Common myeloid progenitor, CD34-positive (primary cell): Measurements from ENCODE around the gene BTBD9.

Experiments
- CTCF ChIA-PET: fragments of 350-600 bp; sonication (Branson Sonifier 250); formaldehyde crosslinking; loops from one replicate; lab custom pipeline; 2021; ENCODE audit warnings: antibody characterized with exemption; lab: Charles Lee
- POLR2A ChIA-PET: fragments of 350-600 bp; sonication (Branson Sonifier 250); formaldehyde crosslinking; loops from one replicate; lab custom pipeline; 2021; ENCODE audit warnings: antibody characterized with exemption; lab: Charles Lee
- DNase-seq, 3 donors: peaks; one replicate each; pipeline versions ENCODE4 v3.0.0 to v3.0.0-alpha.2; 2013
- H3K27ac ChIP-seq, 2 experiments: 1 replicate in 1 of 2; 2 replicates in 1 of 2; pipeline ENCODE4 v1.7.0; 2013; ENCODE audit warnings: inconsistent platforms in 2 of 2, low read length in 2 of 2, mild to moderate bottlenecking in 2 of 2, low read depth in 1 of 2, moderate library complexity in 1 of 2; ENCODE audit not compliant: severe bottlenecking in 2 of 2, insufficient read depth in 1 of 2, poor library complexity in 1 of 2
- H3K27me3 ChIP-seq, 5 experiments: replicated peaks in 2 of 5; 1 replicate in 3 of 5; 2 replicates in 2 of 5; pipeline versions ENCODE4 v1.6.1 to v1.7.0; 2013; ENCODE audit warnings: low read length in 4 of 5, mild to moderate bottlenecking in 2 of 5, moderate library complexity in 2 of 5, inconsistent platforms in 1 of 5; ENCODE audit not compliant: insufficient read depth in 5 of 5, control insufficient read depth in 4 of 5
- H3K36me3 ChIP-seq, 4 experiments: 1 replicate in 2 of 4; 2 replicates in 2 of 4; pipeline versions ENCODE4 v1.6.1 to v1.7.0; 2013; ENCODE audit warnings: low read length in 3 of 4, control low read depth in 1 of 4, mild to moderate bottlenecking in 1 of 4; ENCODE audit not compliant: control insufficient read depth in 4 of 4, insufficient read depth in 4 of 4
- H3K4me1 ChIP-seq, 4 experiments: 1 replicate in 3 of 4; 2 replicates in 1 of 4; pipeline versions ENCODE4 v1.6.1 to v1.7.1; 2013; ENCODE audit warnings: low read length in 3 of 4, mild to moderate bottlenecking in 3 of 4, control low read depth in 1 of 4, inconsistent platforms in 1 of 4, moderate library complexity in 1 of 4; ENCODE audit not compliant: control insufficient read depth in 4 of 4, insufficient read depth in 4 of 4; ENCODE audit errors: control extremely low read depth in 1 of 4
- H3K4me3 ChIP-seq, 7 experiments: 1 replicate in 4 of 7; 2 replicates in 3 of 7; pipeline versions ENCODE4 v1.5.1 to v1.7.0; 2013; ENCODE audit warnings: mild to moderate bottlenecking in 7 of 7, low read length in 6 of 7, moderate library complexity in 6 of 7, inconsistent platforms in 2 of 7, low read depth in 2 of 7, control low read depth in 1 of 7; ENCODE audit not compliant: insufficient read depth in 4 of 7, control insufficient read depth in 1 of 7; ENCODE audit errors: extremely low read depth in 1 of 7
- H3K9me3 ChIP-seq, 5 experiments: 1 replicate in 4 of 5; 2 replicates in 1 of 5; pipeline versions ENCODE4 v1.6.1 to v1.7.1; 2013; ENCODE audit warnings: low read length in 4 of 5, mild to moderate bottlenecking in 2 of 5, inconsistent platforms in 1 of 5, low read depth in 1 of 5, moderate library complexity in 1 of 5; ENCODE audit not compliant: control insufficient read depth in 4 of 5, insufficient read depth in 2 of 5; ENCODE audit errors: control extremely low read depth in 1 of 5
- WGBS: methylation state at CpG from one replicate; pipeline ENCODE4 v1.1.5; 2013; ENCODE audit not compliant: insufficient coverage; 5-methylcytosine and 5-hydroxymethylcytosine counted together

Gene BTBD9

GRCh38 chr6:38212579-38212978 is 427.1 kb downstream of the BTBD9 start:
- no peaks in the 10 kb centered on the region for H3K9me3 ChIP-seq
- no peak overlapping the region for H3K27ac ChIP-seq
- CTCF ChIA-PET = no interaction called here
- no peaks in the 10 kb centered on the region for H3K36me3 ChIP-seq
- DNase-seq = no peak
- WGBS = 90% methylated on average over 2 of the region's 5 CpGs
- peaks cover 0 to 9% (median 7%) of the 10 kb centered on the region in 4 experiments for H3K4me1 ChIP-seq
- H3K27me3 ChIP-seq = no peaks in the 10 kb centered on the region
- no peak overlapping the region for H3K4me3 ChIP-seq
- POLR2A ChIA-PET = no interaction called here

GRCh38 chr6:38212116-38212515 is 427.6 kb downstream of the BTBD9 start:
- DNase-seq = no peak
- Histone ChIP-seq H3K9me3 (no peaks in the 10 kb centered on the region), H3K36me3 (no peaks in the 10 kb centered on the region), H3K4me1 (peaks cover 0 to 9% (median 7%) of the 10 kb centered on the region in 4 experiments), H3K27me3 (no peaks in the 10 kb centered on the region), H3K4me3 (no peak overlapping the region), H3K27ac (no peak overlapping the region)
- CTCF ChIA-PET = no interaction called here
- 83% methylated on average over 1 of the region's 3 CpGs for WGBS
- POLR2A ChIA-PET = no interaction called here

GRCh38 chr6:38209371-38210260 is 430.1 kb downstream of the BTBD9 start:
- DNase-seq = peak in 2 of 3 donors; percentile 43 to 58
- no peak overlapping the region for H3K4me3 ChIP-seq
- POLR2A ChIA-PET = interaction anchor here (1.6 kb wide), 1 partner anchor 9 kb away, joined by 4 read pairs; no protein-coding TSS in a partner anchor
- H3K9me3 ChIP-seq = no peaks in the 10 kb centered on the region
- no peaks in the 10 kb centered on the region for H3K27me3 ChIP-seq
- 73% methylated on average over 16 of the region's 18 CpGs for WGBS
- no peak overlapping the region for H3K27ac ChIP-seq
- H3K36me3 ChIP-seq = no peaks in the 10 kb centered on the region
- CTCF ChIA-PET = interaction anchor here (1.4 kb wide), 1 partner anchor 15 kb away, joined by 3 read pairs; no protein-coding TSS in a partner anchor
- H3K4me1 ChIP-seq = peaks cover 0 to 9% (median 7%) of the 10 kb centered on the region in 4 experiments

GRCh38 chr6:38208028-38208427 is 431.7 kb downstream of the BTBD9 start:
- POLR2A ChIA-PET = no interaction called here
- no peak for DNase-seq
- Histone ChIP-seq H3K36me3 (peaks cover 0 to 4% (median 0%) of the 10 kb centered on the region in 4 experiments), H3K4me3 (no peak overlapping the region), H3K4me1 (peaks cover 0 to 9% (median 7%) of the 10 kb centered on the region in 4 experiments), H3K9me3 (no peaks in the 10 kb centered on the region), H3K27me3 (no peaks in the 10 kb centered on the region), H3K27ac (no peak overlapping the region)
- 95% methylated on average over 7 of the region's 8 CpGs for WGBS
- CTCF ChIA-PET = no interaction called here

DNA sequence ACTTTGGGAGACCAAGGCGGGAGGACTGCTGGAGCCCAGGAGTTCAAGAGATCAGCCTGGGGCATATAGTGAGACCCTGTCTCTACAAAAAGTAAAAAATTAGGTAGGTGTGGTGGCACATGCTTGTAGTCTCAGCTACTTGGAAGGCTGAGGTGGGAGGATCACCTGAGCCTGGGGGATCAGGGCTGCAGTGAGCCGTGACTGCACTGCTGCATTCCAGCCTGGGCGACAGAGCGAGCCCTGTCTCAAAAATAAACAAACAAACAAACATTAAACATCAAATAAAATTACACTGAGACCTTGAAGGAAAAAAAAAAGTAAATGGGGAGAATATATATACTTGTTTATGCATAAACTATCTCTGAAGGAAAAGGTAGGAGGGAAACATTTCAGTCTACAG is 432.4 kb downstream of the BTBD9 start:
- H3K36me3 ChIP-seq = peaks cover 0 to 4% (median 0%) of the 10 kb centered on the region in 4 experiments
- POLR2A ChIA-PET = no interaction called here
- H3K27me3 ChIP-seq = no peaks in the 10 kb centered on the region
- H3K4me1 ChIP-seq = peaks cover 0 to 9% (median 7%) of the 10 kb centered on the region in 4 experiments
- CTCF ChIA-PET = no interaction called here
- no peak overlapping the region for H3K27ac ChIP-seq
- no peaks in the 10 kb centered on the region for H3K9me3 ChIP-seq
- WGBS = 90% methylated on average over 1 of the region's 4 CpGs
- H3K4me3 ChIP-seq = no peak overlapping the region
- DNase-seq = no peak

DNA sequence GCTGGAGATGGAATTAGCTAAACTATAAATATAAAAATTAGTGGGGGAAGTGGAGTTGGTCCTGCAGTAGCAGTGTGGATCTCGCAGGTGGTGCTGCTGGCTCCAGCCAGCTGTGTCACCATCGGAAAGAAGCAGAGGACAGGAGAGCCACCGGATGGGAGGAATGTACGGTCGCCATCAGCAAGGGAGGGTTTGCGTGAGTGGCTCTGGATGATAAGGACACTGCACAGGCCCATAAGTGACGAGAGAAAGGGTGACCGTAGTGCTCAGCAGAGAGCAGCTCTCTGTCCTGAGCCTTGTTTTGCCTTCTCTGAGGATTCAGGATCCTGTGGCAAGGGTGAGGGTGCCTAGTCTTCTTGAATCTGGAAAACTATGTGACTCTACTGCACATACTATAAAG is 441.5 kb downstream of the BTBD9 start:
- H3K27me3 ChIP-seq = no peaks in the 10 kb centered on the region
- H3K4me1 ChIP-seq = no peaks in the 10 kb centered on the region
- WGBS = 94% methylated on average over 3 of the region's 8 CpGs
- no peaks in the 10 kb centered on the region for H3K36me3 ChIP-seq
- no peak overlapping the region for H3K27ac ChIP-seq
- H3K9me3 ChIP-seq = peaks cover 0 to 3% (median 0%) of the 10 kb centered on the region in 5 experiments
- CTCF ChIA-PET = no interaction called here
- POLR2A ChIA-PET = no interaction called here
- no peak for DNase-seq
- no peak overlapping the region for H3K4me3 ChIP-seq

GRCh38 chr6:38195113-38195635 is 444.6 kb downstream of the BTBD9 start:
- DNase-seq = peak in 1 of 3 donors; percentile 1
- Histone ChIP-seq H3K4me1 (no peaks in the 10 kb centered on the region), H3K27me3 (no peaks in the 10 kb centered on the region), H3K4me3 (no peak overlapping the region), H3K9me3 (no peaks in the 10 kb centered on the region), H3K36me3 (no peaks in the 10 kb centered on the region), H3K27ac (no peak overlapping the region)
- ChIA-PET POLR2A (no interaction called here), CTCF (no interaction called here)
- WGBS = no CpG with 5 or more reads among the region's 5 CpGs
